Retinal pigment epithelial cell (primary cell): Measurements from ENCODE around the gene JPT1.
"Not testable (repeated sequence)": the region's sequence is repeated elsewhere in the genome, so short reads cannot be mapped to it uniquely, and the experiment has no call there.

Experiments
- DNase-seq: peaks from one replicate; pipeline ENCODE4 v3.0.0-alpha.2; 2010; ENCODE audit warnings: low read depth
- H3K4me3 ChIP-seq: 2 replicates; pipeline ENCODE4 v1.5.1; 2011; ENCODE audit warnings: mild to moderate bottlenecking, low read length, control low read depth, moderate library complexity
- TF ChIP-seq, protein P1 (sequence below): conservative IDR thresholded peaks from 2 replicates; pipeline ENCODE4 v1.5.1; 2011; ENCODE audit warnings: low read depth, low read length, control low read depth, inconsistent platforms

JPT1 gene

DNA sequence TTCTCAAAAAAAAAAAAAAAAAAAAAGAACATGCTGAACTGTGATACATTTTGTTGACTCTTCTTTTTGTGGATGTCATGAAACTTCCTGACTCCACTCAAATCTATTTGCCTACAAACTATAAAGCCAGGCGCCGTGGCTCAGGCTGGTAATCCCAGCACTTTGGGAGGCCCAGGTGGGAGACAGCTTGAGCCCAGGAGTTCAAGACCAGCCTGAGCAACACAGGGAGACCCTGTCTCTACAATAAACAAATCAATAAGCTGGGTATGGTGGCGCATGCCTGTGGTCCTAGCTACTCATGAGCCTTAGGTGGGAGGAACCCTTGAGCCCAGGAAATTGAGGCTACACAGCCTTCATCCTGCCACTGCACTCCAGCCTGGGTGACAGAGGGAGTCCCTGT, 21.3 kb downstream of the JPT1 start:
- DNase-seq = no peak
- TF ChIP-seq, protein P1, sequence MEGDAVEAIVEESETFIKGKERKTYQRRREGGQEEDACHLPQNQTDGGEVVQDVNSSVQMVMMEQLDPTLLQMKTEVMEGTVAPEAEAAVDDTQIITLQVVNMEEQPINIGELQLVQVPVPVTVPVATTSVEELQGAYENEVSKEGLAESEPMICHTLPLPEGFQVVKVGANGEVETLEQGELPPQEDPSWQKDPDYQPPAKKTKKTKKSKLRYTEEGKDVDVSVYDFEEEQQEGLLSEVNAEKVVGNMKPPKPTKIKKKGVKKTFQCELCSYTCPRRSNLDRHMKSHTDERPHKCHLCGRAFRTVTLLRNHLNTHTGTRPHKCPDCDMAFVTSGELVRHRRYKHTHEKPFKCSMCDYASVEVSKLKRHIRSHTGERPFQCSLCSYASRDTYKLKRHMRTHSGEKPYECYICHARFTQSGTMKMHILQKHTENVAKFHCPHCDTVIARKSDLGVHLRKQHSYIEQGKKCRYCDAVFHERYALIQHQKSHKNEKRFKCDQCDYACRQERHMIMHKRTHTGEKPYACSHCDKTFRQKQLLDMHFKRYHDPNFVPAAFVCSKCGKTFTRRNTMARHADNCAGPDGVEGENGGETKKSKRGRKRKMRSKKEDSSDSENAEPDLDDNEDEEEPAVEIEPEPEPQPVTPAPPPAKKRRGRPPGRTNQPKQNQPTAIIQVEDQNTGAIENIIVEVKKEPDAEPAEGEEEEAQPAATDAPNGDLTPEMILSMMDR = no peak
- no peak overlapping the region for H3K4me3 ChIP-seq

DNA sequence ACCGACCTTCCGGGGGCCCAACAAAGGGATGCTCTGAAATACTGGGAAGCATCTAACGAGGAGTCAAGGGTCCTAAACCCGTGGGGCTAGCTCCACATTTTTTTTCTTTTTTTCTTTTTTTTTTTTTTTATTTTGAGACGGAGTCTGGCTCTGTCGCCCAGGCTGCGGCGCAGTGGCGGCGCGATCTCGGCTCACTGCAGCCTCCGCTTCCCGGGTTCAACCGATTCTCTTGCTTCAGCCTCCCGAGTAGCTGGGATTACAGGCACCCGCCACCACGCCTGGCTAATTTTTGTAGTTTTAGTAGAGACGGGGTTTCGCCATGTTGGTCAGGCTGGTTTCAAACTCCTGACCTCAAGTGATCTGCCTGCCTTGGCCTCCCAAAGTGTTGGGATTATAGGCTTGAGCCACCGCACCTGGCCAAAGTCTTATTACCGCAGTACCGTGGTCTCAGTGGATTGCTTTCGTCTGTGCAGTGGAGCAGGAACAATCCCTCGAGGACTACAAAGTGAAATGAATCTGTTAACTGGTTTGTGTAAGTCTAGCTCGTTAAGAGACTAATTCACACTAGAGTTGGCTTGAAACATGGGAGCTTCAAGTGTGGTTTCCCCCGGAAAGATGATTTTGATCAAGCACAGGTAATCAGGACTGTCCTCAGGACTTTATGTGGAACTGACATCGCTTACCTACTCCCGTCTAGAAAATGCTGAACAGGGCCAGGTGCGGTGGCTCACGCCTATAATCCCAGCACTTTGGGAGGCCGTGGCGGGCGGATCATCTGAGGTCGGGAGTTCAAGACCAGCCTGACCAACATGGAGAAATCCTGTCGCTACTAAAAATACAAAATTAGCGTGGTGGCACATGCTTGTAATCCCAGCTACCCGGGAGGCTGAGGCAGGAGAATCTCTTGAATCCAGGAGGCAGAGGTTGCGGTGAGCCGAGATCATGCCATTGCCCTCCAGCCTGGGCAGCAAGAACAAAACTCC, 22.0 kb downstream of the JPT1 start:
- DNase-seq = not testable (repeated sequence)
- H3K4me3 ChIP-seq = peak overlapping the region; percentile 73

DNA sequence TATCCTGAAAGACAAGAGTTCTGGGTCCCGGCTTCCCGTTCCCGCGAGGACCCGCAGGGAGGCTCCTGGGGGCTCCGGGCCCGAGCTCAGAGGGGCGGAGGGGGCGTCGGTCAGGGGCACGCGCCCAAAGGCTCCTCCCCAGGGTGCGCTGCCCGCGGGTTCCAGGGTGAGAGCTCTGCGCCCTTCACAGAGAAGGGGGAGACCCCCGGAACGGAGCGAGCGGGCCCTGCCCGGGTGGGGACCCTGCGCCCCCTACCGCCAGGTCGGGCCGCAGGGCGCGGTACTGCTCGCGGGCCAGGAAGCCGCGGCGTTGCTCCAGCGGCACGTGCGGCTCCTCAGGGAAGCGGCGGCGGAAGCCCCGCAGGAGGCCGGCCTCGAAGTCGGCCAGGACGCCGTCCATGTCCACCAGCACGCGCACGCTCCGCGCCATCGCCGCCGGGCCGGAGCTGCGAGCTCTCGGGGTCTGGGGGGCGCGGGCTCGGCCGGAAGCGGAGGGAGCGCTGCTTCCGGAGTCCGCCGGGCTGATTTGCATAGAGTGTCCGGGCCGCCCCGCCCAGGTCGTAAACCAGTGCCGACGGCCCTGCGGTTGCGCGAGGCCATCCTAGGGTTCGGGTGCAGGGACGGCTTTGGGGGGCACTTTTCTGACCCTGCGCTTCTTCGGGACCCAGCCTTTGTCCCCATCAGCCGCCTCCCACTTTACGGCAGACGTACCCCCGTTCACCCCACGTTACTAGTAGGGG, 22.9 kb downstream of the JPT1 start, which contains the start of gene NT5C:
TSS of gene NT5C (minus strand) at position 465 of the 740 bp plus-strand sequence. CDS start at position 430, 35 bp downstream.
- peak within 1 kb of the TSS; percentile 73 for H3K4me3 ChIP-seq
- no peak for DNase-seq
- TF ChIP-seq, protein P1 = peak; percentile 60

DNA sequence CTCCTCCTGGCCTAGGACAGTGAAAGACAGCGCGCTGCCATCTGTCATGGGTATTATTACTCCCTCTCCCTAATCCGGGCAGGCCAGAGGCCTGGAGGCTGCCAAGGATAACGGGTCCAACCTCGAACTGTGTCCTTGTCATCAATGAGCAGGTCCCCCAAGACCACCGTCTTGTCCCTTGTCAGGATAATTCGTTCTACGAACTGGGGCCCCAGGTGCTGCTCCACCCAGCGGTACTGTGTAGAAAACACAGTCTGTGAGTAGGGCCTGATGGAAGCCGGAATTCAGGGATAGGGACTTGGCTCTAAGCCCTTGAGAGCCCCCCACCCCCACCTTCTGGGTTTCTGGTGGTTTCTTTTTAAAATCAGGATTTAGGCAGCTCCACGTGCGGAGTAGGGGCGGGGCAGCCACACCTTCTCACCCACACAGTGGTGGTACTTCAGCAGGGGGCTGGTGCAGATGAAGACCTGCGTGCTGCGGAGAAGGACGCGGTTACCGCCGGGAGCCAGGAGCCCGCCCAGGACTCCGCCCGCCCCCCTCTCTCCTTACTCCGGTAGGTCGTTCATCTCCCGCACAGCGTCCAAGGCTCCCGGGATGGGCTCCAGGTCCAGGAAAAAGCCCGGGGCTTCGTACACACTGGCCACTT, 23.6 kb downstream of the JPT1 start:
- peak overlapping the region; percentile 73 for H3K4me3 ChIP-seq
- no peak for DNase-seq
- TF ChIP-seq, protein P1 = peak; percentile 73

DNA sequence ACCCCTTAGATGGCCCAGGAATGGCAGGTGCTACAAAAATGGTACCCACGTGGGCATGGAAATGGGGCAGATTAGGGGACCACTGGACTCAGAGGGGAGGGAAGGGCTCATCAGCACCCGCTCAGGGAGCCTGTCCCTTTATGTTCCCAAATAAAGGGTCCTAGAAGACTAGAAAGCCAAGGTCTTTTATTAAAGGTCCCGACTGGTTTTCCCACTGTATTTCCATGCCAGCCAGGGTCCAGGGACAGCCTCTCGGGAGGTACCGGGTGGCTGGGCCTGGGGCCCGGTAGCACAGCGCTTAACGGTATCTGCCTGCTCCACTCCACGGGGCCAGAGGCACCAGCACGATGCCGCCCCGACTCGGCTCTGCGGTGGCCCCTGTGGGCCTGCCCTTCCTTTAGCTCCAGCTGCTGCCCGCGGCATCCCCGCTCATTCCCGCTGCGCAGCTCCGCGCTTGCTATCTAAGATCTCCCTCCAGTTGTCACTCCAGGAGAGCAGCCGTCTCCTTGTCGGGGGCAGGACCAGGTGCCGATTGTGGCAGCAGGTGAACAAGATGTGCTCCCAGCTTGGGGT, 24.2 kb downstream of the JPT1 start:
- TF ChIP-seq, protein P1 = no peak
- DNase-seq = no peak
- H3K4me3 ChIP-seq = peak overlapping the region; percentile 73

DNA sequence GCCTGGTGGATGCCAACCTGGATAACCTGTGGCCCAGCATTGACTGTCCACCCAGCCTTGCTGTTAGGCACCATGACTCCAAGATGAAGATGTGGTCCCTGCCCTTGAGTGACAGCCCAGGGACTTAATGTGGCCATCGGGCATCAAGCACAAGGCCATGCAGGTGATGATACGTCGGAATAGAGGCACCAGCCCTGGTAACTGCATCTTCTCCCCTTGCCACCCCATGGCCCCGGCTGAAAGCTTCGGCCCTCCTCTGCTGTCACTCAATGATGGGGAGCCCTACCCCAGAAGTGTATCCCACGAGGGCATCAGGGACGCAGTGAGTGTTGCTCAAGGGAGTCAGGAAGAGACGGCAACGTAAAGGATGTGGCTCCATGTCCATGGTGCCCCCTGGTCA, 24.7 kb downstream of the JPT1 start:
- TF ChIP-seq, protein P1 = no peak
- H3K4me3 ChIP-seq = no peak overlapping the region
- DNase-seq = no peak
